H1 (cell line): ENCODE data around the gene UNC13C.

ENCODE experiments used
- EP300 ChIP-seq, 2 experiments: IDR thresholded peaks; 1 replicate in 1 of 2; 2 replicates in 1 of 2; pipeline ENCODE4 v1.6.1; 2011 to 2012; ENCODE audit warnings: low read depth in 2 of 2, low read length in 2 of 2, mild to moderate bottlenecking in 2 of 2, borderline replicate concordance in 1 of 2, inconsistent platforms in 1 of 2, moderate library complexity in 1 of 2
- EZH2 ChIP-seq: fragments of 200-600 bp; sonication (generic); IDR thresholded peaks from 2 replicates; pipeline ENCODE4 v1.7.1; 2012; ENCODE audit warnings: low read depth, mild to moderate bottlenecking, moderate library complexity, low read length, inconsistent platforms; ENCODE audit not compliant: severe bottlenecking
- POLR2AphosphoS5 ChIP-seq: IDR thresholded peaks from 2 replicates; pipeline ENCODE4 v1.6.1; 2011; ENCODE audit warnings: low read depth, low read length
- RAD21 ChIP-seq, 2 experiments: IDR thresholded peaks in 1 of 2; conservative IDR thresholded peaks in 1 of 2; 2 replicates each; pipeline ENCODE4 v1.6.1; 2011; ENCODE audit warnings: low read depth in 2 of 2, low read length in 2 of 2, improper control_type of control experiment in 1 of 2, inconsistent platforms in 1 of 2, mild to moderate bottlenecking in 1 of 2, moderate library complexity in 1 of 2
- TF ChIP-seq, protein P1 (sequence below), 3 experiments: IDR thresholded peaks; 1 replicate in 2 of 3; 2 replicates in 1 of 3; pipeline versions ENCODE4 v1.5.1 to v1.6.1; 2011; ENCODE audit warnings: low read length in 3 of 3, mild to moderate bottlenecking in 3 of 3, inconsistent platforms in 2 of 3, low read depth in 1 of 3, moderate library complexity in 1 of 3; ENCODE audit not compliant: insufficient read depth in 1 of 3; ENCODE audit errors: control extremely low read depth in 1 of 3

DNA sequence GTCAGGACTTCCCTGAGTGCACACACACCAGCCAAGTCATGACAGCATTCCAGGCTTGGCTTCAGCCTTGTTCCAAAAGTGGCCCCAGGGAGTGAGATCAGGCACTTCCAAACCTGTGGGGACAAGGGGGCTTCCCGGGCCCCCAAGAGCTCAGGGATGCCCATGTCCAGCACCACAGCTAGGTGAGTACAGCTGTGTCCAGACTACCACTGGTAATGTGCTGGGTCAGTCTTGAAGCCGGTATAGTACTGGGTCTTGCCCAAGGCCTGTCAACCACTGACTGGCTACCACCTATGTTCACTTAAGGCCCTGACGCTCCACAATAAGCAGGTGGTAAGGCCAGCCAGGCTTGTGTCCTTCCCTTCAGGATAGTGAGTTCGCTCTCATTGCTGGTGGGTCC is 249.3 kb downstream of the UNC13C start:
- TF ChIP-seq EP300 (IDR thresholded peaks at IDR 0.05; ENCODE audit: borderline replicate concordance in 1 of 2, low read depth in 2 of 2, low read length in 2 of 2): no peak
- no peak for TF ChIP-seq RAD21 (IDR thresholded peaks at IDR 0.05 in 1 of 2, conservative IDR thresholded peaks at IDR 0.05 in 1 of 2; ENCODE audit: low read depth in 2 of 2, low read length in 2 of 2)
- TF ChIP-seq, protein P1, sequence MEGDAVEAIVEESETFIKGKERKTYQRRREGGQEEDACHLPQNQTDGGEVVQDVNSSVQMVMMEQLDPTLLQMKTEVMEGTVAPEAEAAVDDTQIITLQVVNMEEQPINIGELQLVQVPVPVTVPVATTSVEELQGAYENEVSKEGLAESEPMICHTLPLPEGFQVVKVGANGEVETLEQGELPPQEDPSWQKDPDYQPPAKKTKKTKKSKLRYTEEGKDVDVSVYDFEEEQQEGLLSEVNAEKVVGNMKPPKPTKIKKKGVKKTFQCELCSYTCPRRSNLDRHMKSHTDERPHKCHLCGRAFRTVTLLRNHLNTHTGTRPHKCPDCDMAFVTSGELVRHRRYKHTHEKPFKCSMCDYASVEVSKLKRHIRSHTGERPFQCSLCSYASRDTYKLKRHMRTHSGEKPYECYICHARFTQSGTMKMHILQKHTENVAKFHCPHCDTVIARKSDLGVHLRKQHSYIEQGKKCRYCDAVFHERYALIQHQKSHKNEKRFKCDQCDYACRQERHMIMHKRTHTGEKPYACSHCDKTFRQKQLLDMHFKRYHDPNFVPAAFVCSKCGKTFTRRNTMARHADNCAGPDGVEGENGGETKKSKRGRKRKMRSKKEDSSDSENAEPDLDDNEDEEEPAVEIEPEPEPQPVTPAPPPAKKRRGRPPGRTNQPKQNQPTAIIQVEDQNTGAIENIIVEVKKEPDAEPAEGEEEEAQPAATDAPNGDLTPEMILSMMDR (IDR thresholded peaks at IDR 0.05; ENCODE audit: control extremely low read depth in 1 of 3, insufficient read depth in 1 of 3, low read depth in 1 of 3, low read length in 3 of 3): no peak
- TF ChIP-seq EZH2: no peak
- no peak for TF ChIP-seq POLR2AphosphoS5
